ENCODE results near the gene MAP7. TPM values are rescaled to one million over a fixed set of nuclear protein-coding genes. Genes with fewer than 3 reads are reported as not detected.

Gene MAP7
- total RNA-seq, 3 donors from 2014 or later (not counting 1 experiment from before 2014, with no cell fraction given) = 0.14 to 0.68 (median 0.14) TPM

GRCh38 chr6:136549300-136550044 is 750 bp downstream of the MAP7 start:
- Mint-ChIP-seq H3K27me3 (ENCODE audit: low read depth in 2 of 2) (peaks cover 31 to 44% of the 10 kb centered on the region in 2 donors), H3K4me1 (peaks cover 0 to 6% of the 10 kb centered on the region in 2 donors), H3K9me3 (no peaks in the 10 kb centered on the region), H3K36me3 (no peaks in the 10 kb centered on the region), H3K27ac (peak overlapping the region in 1 of 2 donors; percentile 23), H3K4me3 (peak overlapping the region; percentile 80)
- ATAC-seq (peak in 2 of 3 donors; percentile 8 to 20), DNase-seq (peak; percentile 16 to 21)
- Histone ChIP-seq H3K4me3 (ENCODE audit: low read length) (peak overlapping the region; percentile 33), H3K9me3 (ENCODE audit: control insufficient read depth, insufficient read depth, low read length) (no peaks in the 10 kb centered on the region), H3K4me1 (ENCODE audit: control insufficient read depth, insufficient read depth, low read length) (peaks cover 13% of the 10 kb centered on the region), H3K27ac (ENCODE audit: low read length) (no peak overlapping the region), H3K36me3 (ENCODE audit: control insufficient read depth, insufficient read depth, low read length) (no peaks in the 10 kb centered on the region), H3K27me3 (ENCODE audit: control insufficient read depth, insufficient read depth, low read length) (peaks cover 17% of the 10 kb centered on the region)
- TF ChIP-seq CTCF (IDR thresholded peaks at IDR 0.05) = no peak
- 6% methylated on average over 42 of the region's 42 CpGs for WGBS (ENCODE audit: insufficient coverage)
- intact Hi-C loops (cut with micrococcal nuclease) = no loop called here

GRCh38 chr6:136548582-136549299 is 1.5 kb downstream of the MAP7 start:
- H3K4me1 Mint-ChIP-seq = peaks cover 0 to 6% of the 10 kb centered on the region in 2 donors
- intact Hi-C loops (cut with micrococcal nuclease) = no loop called here
- WGBS (ENCODE audit: insufficient coverage) = 86% methylated on average over 13 of the region's 14 CpGs
- peak overlapping the region; percentile 80 for H3K4me3 Mint-ChIP-seq
- ATAC-seq (no peak), DNase-seq (no peak)
- Histone ChIP-seq H3K4me1 (ENCODE audit: control insufficient read depth, insufficient read depth, low read length) (peaks cover 13% of the 10 kb centered on the region), H3K27ac (ENCODE audit: low read length) (no peak overlapping the region), H3K9me3 (ENCODE audit: control insufficient read depth, insufficient read depth, low read length) (no peaks in the 10 kb centered on the region), H3K36me3 (ENCODE audit: control insufficient read depth, insufficient read depth, low read length) (no peaks in the 10 kb centered on the region), H3K4me3 (ENCODE audit: low read length) (no peak overlapping the region), H3K27me3 (ENCODE audit: control insufficient read depth, insufficient read depth, low read length) (peaks cover 17% of the 10 kb centered on the region)
- no peaks in the 10 kb centered on the region for H3K9me3 Mint-ChIP-seq
- no peak for TF ChIP-seq CTCF (IDR thresholded peaks at IDR 0.05)
- no peaks in the 10 kb centered on the region for H3K36me3 Mint-ChIP-seq
- peaks cover 35 to 51% of the 10 kb centered on the region in 2 donors for H3K27me3 Mint-ChIP-seq (ENCODE audit: low read depth in 2 of 2)
- peak overlapping the region in 1 of 2 donors; percentile 23 for H3K27ac Mint-ChIP-seq

GRCh38 chr6:136547871-136548270 is 2.4 kb downstream of the MAP7 start:
- peaks cover 17% of the 10 kb centered on the region for H3K27me3 ChIP-seq (ENCODE audit: control insufficient read depth, insufficient read depth, low read length)
- H3K9me3 ChIP-seq (ENCODE audit: control insufficient read depth, insufficient read depth, low read length) = no peaks in the 10 kb centered on the region
- H3K27ac ChIP-seq (ENCODE audit: low read length) = no peak overlapping the region
- no CpG with 5 or more reads among the region's 1 CpG for WGBS (ENCODE audit: insufficient coverage)
- H3K4me1 ChIP-seq (ENCODE audit: control insufficient read depth, insufficient read depth, low read length) = peaks cover 13% of the 10 kb centered on the region
- no peak overlapping the region for H3K4me3 ChIP-seq (ENCODE audit: low read length)
- ATAC-seq = no peak
- DNase-seq = no peak
- Mint-ChIP-seq H3K9me3 (no peaks in the 10 kb centered on the region), H3K4me3 (peak overlapping the region; percentile 18), H3K27me3 (ENCODE audit: low read depth in 2 of 2) (peaks cover 38 to 54% of the 10 kb centered on the region in 2 donors), H3K27ac (no peak overlapping the region), H3K4me1 (peaks cover 0 to 6% of the 10 kb centered on the region in 2 donors), H3K36me3 (no peaks in the 10 kb centered on the region)
- H3K36me3 ChIP-seq (ENCODE audit: control insufficient read depth, insufficient read depth, low read length) = no peaks in the 10 kb centered on the region
- intact Hi-C loops (cut with micrococcal nuclease) = no loop called here
- no peak for TF ChIP-seq CTCF (IDR thresholded peaks at IDR 0.05)

Measured in natural killer cell (primary cell).